GM23248 (cell line): Measurements from ENCODE around the gene TCEAL9.

Experiments used
- EZH2 ChIP-seq: fragments of 200-600 bp; sonication (generic); IDR thresholded peaks from 2 replicates; pipeline ENCODE4 v1.6.1; 2018; ENCODE audit warnings: antibody characterized with exemption, mild to moderate bottlenecking; ENCODE audit not compliant: insufficient read depth, poor library complexity, severe bottlenecking
- EZH2phosphoT487 ChIP-seq: fragments of 200-600 bp; sonication (generic); IDR thresholded peaks from 2 replicates; pipeline ENCODE4 v1.6.1; 2018; ENCODE audit warnings: antibody characterized with exemption, moderate library complexity, mild to moderate bottlenecking, low read depth; ENCODE audit not compliant: insufficient read depth

GRCh38 chrX:103384672-103385071 lies 28.4 kb downstream of the TCEAL9 start:
- TF ChIP-seq EZH2 (no peak), EZH2phosphoT487 (no peak)
